ENCODE results near the gene OSBPL5. TPM values are rescaled to one million over a fixed set of nuclear protein-coding genes. Genes with fewer than 3 reads are reported as not detected.

OSBPL5 gene
- under 1 TPM in 2 of 6 donors, not detected in 4; 0.12 to 0.25 TPM for polyA plus RNA-seq (ENCODE audit: low read depth in 6 of 6)

GRCh38 chr11:3165152-3165705, at the start of gene OSBPL5:
TSS of gene OSBPL5 (minus strand) at chr11:3165310. CDS start at chr11:3129148, 36,162 bp downstream.
- ATAC-seq (ENCODE audit: low read depth in 2 of 2) (no peak), DNase-seq (no peak)
- H3K4me3 Mint-ChIP-seq: peak within 1 kb of the TSS; percentile 29 to 87 (median 66)
- peaks cover 41 to 80% (median 48%) of the 10 kb centered on the region in 3 donors for H3K27me3 Mint-ChIP-seq
- peak within 1 kb of the TSS in 2 of 6 donors; percentile 52 to 59 for H3K27ac Mint-ChIP-seq
- H3K4me1 Mint-ChIP-seq: peaks cover 7 to 26% (median 14%) of the 10 kb centered on the region in 3 donors
- H3K36me3 Mint-ChIP-seq: no peaks in the 10 kb centered on the region
- peaks cover 0 to 3% (median 0%) of the 10 kb centered on the region in 7 donors for H3K9me3 Mint-ChIP-seq

GRCh38 chr11:3214420-3214699, 49.2 kb upstream of the OSBPL5 start:
- peaks cover 9 to 50% (median 41%) of the 10 kb centered on the region in 3 donors for H3K27me3 Mint-ChIP-seq
- H3K36me3 Mint-ChIP-seq: peaks cover 0 to 8% of the 10 kb centered on the region in 2 donors
- H3K9me3 Mint-ChIP-seq: peaks cover 5 to 23% (median 16%) of the 10 kb centered on the region in 7 donors
- no peak for ATAC-seq (ENCODE audit: low read depth in 2 of 2)
- peaks cover 0 to 4% (median 3%) of the 10 kb centered on the region in 3 donors for H3K4me1 Mint-ChIP-seq
- no peak overlapping the region for H3K27ac Mint-ChIP-seq
- H3K4me3 Mint-ChIP-seq: no peak overlapping the region
- DNase-seq: no peak

GRCh38 chr11:3213659-3214419, 48.7 kb upstream of the OSBPL5 start:
- no peak overlapping the region for H3K27ac Mint-ChIP-seq
- H3K4me1 Mint-ChIP-seq: peaks cover 0 to 4% (median 3%) of the 10 kb centered on the region in 3 donors
- H3K27me3 Mint-ChIP-seq: peaks cover 9 to 48% (median 41%) of the 10 kb centered on the region in 3 donors
- DNase-seq (no peak), ATAC-seq (ENCODE audit: low read depth in 2 of 2) (no peak)
- H3K36me3 Mint-ChIP-seq: peaks cover 0 to 8% of the 10 kb centered on the region in 2 donors
- peaks cover 5 to 23% (median 16%) of the 10 kb centered on the region in 7 donors for H3K9me3 Mint-ChIP-seq
- no peak overlapping the region for H3K4me3 Mint-ChIP-seq

- DNase-seq (no peak), ATAC-seq (ENCODE audit: low read depth in 2 of 2) (no peak)
- Mint-ChIP-seq H3K27me3 (peaks cover 5 to 9% (median 9%) of the 10 kb centered on the region in 3 donors), H3K36me3 (peaks cover 0 to 8% of the 10 kb centered on the region in 2 donors), H3K4me1 (no peaks in the 10 kb centered on the region), H3K4me3 (no peak overlapping the region), H3K27ac (no peak overlapping the region), H3K9me3 (peaks cover 5 to 18% (median 16%) of the 10 kb centered on the region in 7 donors)
These were observed 43.2 kb upstream of the OSBPL5 start for GRCh38 chr11:3208272-3208671.

GRCh38 chr11:3207526-3208189, 42.5 kb upstream of the OSBPL5 start:
- Mint-ChIP-seq H3K4me3 (no peak overlapping the region), H3K9me3 (peaks cover 5 to 18% (median 16%) of the 10 kb centered on the region in 7 donors), H3K27ac (no peak overlapping the region), H3K4me1 (no peaks in the 10 kb centered on the region), H3K27me3 (peaks cover under 1 to 11% (median 6%) of the 10 kb centered on the region in 3 donors), H3K36me3 (peaks cover 0 to 8% of the 10 kb centered on the region in 2 donors)
- ATAC-seq (ENCODE audit: low read depth in 2 of 2): no peak
- DNase-seq: no peak

- peaks cover 0 to 6% of the 10 kb centered on the region in 2 donors for H3K36me3 Mint-ChIP-seq
- DNase-seq: no peak
These were observed 41.8 kb upstream of the OSBPL5 start for GRCh38 chr11:3206922-3207204.

GRCh38 chr11:3206156-3206921, 41.2 kb upstream of the OSBPL5 start:
- Mint-ChIP-seq H3K4me3 (no peak overlapping the region), H3K27me3 (peaks cover 0 to 20% (median 0%) of the 10 kb centered on the region in 3 donors), H3K36me3 (peaks cover 0 to under 1% of the 10 kb centered on the region in 2 donors), H3K9me3 (peaks cover 0 to 9% (median 8%) of the 10 kb centered on the region in 7 donors), H3K27ac (no peak overlapping the region), H3K4me1 (no peaks in the 10 kb centered on the region)
- ATAC-seq (ENCODE audit: low read depth in 2 of 2) (no peak), DNase-seq (no peak)

More at GRCh38 chr11:3206922-3207204, 41.8 kb upstream of the OSBPL5 start:
- no peak for ATAC-seq (ENCODE audit: low read depth in 2 of 2)
- no peaks in the 10 kb centered on the region for H3K4me1 Mint-ChIP-seq
- peaks cover 3 to 14% (median 13%) of the 10 kb centered on the region in 7 donors for H3K9me3 Mint-ChIP-seq
- H3K27ac Mint-ChIP-seq: no peak overlapping the region
- H3K4me3 Mint-ChIP-seq: no peak overlapping the region
- peaks cover 0 to 15% (median 3%) of the 10 kb centered on the region in 3 donors for H3K27me3 Mint-ChIP-seq

GRCh38 chr11:3205261-3206155, 40.4 kb upstream of the OSBPL5 start:
- no peak for ATAC-seq (ENCODE audit: low read depth in 2 of 2)
- no peaks in the 10 kb centered on the region for H3K36me3 Mint-ChIP-seq
- no peak for DNase-seq
- peaks cover 0 to 1% (median 0%) of the 10 kb centered on the region in 7 donors for H3K9me3 Mint-ChIP-seq
- no peak overlapping the region for H3K27ac Mint-ChIP-seq
- H3K27me3 Mint-ChIP-seq: peaks cover 0 to 22% (median 6%) of the 10 kb centered on the region in 3 donors
- H3K4me1 Mint-ChIP-seq: no peaks in the 10 kb centered on the region
- H3K4me3 Mint-ChIP-seq: no peak overlapping the region

GRCh38 chr11:3204141-3205015, 39.3 kb upstream of the OSBPL5 start:
- H3K9me3 Mint-ChIP-seq: no peaks in the 10 kb centered on the region
- no peak overlapping the region for H3K4me3 Mint-ChIP-seq
- ATAC-seq (ENCODE audit: low read depth in 2 of 2) (no peak), DNase-seq (no peak)
- H3K36me3 Mint-ChIP-seq: no peaks in the 10 kb centered on the region
- no peak overlapping the region for H3K27ac Mint-ChIP-seq
- H3K4me1 Mint-ChIP-seq: no peaks in the 10 kb centered on the region
- peaks cover 0 to 29% (median 11%) of the 10 kb centered on the region in 3 donors for H3K27me3 Mint-ChIP-seq

GRCh38 chr11:3203221-3204043, 38.3 kb upstream of the OSBPL5 start:
- no peaks in the 10 kb centered on the region for H3K36me3 Mint-ChIP-seq
- H3K27me3 Mint-ChIP-seq: peaks cover 0 to 29% (median 11%) of the 10 kb centered on the region in 3 donors
- DNase-seq (no peak), ATAC-seq (ENCODE audit: low read depth in 2 of 2) (no peak)
- no peaks in the 10 kb centered on the region for H3K9me3 Mint-ChIP-seq
- H3K27ac Mint-ChIP-seq: no peak overlapping the region
- no peaks in the 10 kb centered on the region for H3K4me1 Mint-ChIP-seq
- H3K4me3 Mint-ChIP-seq: no peak overlapping the region

- no peaks in the 10 kb centered on the region for H3K36me3 Mint-ChIP-seq
- peaks cover 0 to 29% (median 11%) of the 10 kb centered on the region in 3 donors for H3K27me3 Mint-ChIP-seq
- H3K4me1 Mint-ChIP-seq: no peaks in the 10 kb centered on the region
- H3K4me3 Mint-ChIP-seq: peak overlapping the region in 1 of 8 donors; percentile 59
- no peak overlapping the region for H3K27ac Mint-ChIP-seq
- DNase-seq (no peak), ATAC-seq (ENCODE audit: low read depth in 2 of 2) (no peak)
- no peaks in the 10 kb centered on the region for H3K9me3 Mint-ChIP-seq
These were observed 37.6 kb upstream of the OSBPL5 start for GRCh38 chr11:3202759-3203158.

Measured in naive B cell (primary cell).